HG03060 (cell line): ENCODE measurements around the gene QRFP.

Experiments used
- ATAC-seq: cut with Tn5 transposase; IDR thresholded peaks from one replicate; pipeline ENCODE4 v1.9.1; 2021; ENCODE audit warnings: low read depth, moderate number of reproducible peaks; ENCODE audit not compliant: unreplicated experiment

The QRFP gene

DNA sequence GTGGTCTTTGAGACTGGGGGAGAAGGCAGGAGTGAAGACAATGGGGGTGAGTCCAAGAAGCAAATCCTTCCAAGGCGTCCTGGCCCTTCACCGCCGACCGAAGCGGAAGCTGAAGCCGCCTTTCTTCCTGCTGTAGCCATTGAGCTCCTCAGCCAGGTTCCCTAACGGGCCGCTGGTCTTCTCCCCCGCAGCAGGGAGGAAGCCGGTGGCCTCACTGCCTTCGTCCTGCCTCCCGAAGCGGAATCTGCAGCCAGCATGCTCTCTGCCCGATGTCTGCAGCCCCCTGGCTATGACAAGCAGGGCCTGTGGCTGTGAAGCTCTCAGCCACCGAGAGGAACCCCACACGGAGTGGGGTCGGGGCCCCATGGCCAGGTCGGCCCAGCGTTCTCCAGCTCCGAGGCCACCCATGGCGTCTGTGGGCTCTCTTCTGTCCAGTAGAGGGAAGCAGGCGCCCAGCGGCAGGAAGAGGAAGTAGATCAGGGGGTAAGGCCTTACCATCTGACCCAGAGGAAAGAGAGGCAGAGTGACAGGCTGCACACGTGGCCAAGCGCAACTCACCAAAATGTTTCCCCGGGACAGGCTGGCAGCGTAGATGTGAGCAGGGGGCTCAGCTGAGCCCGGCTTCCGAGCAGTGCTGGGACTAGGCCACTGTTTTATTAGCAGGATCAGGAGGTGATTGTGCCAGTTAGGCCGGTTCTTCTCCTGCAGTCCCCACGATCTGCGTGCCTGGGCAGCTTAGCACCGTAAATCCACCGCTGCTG lies 3.1 kb downstream of the QRFP start:
- ATAC-seq: no peak

DNA sequence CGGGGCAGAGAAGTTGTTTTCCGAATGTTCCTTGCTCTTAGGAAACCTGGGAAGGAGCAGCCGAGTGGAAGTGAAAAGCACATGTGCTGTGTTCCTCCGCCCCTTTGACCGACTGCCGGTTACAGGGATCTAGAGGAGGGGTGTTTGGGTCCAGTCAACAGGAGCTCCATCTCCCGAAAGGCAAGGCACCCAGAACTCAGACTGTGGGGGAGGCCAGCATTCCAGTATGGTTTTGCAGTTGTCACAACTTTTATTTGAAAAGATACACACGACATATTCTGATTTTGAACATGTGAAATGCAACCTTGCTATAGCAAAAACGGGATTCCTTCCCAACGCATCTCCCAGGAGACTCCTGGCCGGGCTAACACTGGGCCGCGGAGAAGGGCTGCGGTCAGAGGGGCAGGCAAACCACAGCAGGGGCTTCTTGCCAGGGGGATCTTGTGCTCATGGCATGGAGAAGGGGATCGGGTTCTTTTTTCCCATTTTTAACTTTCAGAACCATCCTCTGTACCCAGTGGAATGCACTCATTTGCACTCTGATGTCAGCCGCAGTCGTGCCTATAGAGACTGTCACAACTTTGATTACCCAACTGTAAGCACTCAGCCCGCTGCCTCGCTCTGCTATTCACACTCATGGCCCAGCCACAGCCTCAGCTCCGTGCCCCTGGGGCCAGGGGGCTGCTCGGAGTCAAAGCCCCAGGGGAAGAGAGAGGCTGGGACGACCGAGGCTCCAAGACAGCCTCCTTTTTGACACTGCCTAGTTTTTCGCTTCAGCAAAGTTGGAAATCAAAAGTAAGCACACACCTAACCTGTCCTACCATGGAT lies 3.9 kb downstream of the QRFP start:
- no peak for ATAC-seq

DNA sequence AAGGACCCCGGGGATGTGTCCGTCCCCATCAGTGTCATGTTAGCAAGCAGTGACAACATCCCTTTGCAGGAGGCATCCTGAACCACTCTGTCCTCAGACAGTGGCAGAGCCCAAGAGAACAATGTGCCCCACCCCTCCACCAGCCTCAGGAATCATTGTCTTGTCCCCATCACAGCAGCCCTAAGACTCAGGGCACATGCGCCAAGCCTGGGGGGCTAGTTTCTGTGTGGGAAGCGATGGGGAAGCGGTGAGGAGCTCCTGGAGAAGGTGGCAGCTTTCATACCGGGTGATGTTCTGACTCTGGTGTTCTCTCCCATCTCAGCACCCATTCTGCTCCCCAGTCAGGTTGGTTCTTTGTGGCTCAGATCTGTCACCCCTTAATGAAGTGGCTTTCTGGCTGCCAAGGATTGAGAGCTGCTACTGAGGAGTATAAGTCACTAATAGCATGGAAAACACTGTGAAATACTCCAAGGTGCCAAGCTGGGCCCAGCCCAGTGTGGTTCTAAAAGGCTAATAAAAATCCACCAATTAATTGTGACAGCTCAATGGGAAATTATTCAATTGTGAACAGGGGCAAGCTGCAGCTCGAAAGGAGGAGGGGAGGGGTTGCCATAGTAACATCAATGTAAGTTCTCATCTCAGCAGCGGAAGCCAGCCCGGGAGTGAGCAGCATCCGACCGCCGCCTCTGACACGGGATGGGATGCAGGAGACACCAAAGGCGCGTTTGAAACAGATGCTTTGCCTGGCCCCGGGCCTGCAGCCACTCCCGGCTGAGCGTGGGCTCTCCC lies 4.7 kb downstream of the QRFP start:
- no peak for ATAC-seq

DNA sequence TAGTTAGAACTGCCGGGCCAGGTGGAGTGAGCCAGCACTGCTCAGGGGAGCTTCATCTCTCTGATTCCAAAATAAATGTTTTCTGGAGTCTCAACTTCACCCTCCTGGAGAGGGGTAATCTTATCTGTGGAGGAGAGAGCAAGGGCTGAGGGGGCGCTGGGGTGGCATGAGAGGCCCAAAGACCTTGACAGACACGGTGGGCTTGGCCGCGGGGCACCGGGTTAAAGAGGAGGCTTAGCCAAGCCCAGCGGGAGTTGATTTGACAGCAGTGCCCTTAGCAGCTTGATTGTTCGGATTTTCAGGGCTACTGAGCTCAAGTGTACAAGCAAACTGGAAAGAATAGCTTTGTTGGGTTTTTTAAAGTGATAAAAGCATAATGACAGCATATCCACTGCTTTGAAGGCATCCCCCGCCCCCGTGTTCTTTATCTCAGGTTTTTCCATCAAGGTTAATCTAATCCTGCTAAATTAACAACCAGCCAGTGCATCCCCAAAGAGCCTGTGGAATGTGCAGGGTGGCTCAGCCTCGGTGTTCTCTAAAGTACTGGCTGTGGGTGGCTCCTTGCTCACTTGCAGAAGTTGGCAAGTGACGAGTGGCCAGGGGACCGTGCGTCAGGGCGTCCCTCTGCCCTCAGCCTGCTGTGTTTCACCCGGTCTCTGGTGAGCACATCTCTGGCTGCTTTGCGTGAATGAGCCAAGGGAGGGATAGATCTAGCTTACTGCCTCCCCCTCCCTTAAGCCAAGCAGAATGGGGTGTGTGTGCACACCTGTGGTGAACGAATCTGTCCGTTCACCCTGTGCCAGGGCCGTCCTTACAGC lies 5.5 kb downstream of the QRFP start:
- no peak for ATAC-seq

DNA sequence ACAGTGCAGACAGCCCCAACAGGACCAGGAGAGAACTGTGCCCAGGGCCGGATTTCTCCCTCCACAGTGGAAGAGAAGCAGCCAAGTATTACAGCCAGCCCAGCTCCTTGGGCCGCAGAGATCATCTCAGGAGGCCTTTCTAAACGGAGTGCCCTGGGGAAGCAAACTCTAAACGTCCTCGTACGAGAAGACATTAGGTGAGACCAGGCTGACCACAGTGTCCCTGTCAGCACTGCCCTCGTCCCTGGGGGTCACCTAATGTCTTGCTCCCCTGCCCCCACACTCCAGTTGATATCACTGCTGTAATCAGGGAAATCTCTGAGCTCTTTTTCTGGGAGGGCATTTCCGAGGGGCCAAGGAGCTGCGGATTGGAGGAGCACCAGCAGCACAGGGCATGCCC lies 6.5 kb downstream of the QRFP start:
- no peak for ATAC-seq

DNA sequence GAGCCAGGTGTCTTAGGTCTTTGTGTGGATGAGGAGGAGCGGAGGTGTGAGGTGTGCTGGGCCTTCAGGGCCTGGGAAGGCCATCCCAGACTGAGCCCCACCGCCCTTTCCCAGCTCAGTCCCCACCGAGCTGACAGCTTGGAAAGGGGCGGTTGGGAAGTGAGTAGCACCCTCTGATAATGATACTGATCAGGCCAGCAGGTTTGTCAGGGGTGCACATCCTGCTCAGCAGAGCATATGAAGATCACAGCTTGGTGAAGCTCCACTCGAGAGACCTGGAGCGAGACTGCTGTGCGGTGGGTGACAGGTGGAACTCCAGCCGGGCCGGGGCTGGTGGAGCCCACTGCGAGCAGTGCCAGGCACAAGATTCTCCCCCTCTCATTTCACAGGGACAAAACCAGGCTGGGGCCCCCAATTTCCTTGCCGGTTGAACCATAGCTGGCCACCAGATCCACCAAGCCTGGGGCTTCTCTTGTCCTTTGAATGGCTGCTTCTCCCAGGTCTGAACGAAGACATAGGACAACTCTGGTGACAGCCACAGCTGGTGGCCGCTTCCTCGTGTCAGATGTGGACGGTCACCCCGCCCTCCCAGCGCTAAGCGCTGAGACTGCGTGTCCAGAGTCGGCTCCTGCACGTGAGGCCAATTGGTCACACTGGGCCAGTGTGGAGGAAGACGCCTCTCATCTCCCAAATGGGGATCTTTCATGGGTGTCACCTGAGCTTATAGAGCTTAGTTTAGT lies 8.3 kb downstream of the QRFP start:
- ATAC-seq: no peak

DNA sequence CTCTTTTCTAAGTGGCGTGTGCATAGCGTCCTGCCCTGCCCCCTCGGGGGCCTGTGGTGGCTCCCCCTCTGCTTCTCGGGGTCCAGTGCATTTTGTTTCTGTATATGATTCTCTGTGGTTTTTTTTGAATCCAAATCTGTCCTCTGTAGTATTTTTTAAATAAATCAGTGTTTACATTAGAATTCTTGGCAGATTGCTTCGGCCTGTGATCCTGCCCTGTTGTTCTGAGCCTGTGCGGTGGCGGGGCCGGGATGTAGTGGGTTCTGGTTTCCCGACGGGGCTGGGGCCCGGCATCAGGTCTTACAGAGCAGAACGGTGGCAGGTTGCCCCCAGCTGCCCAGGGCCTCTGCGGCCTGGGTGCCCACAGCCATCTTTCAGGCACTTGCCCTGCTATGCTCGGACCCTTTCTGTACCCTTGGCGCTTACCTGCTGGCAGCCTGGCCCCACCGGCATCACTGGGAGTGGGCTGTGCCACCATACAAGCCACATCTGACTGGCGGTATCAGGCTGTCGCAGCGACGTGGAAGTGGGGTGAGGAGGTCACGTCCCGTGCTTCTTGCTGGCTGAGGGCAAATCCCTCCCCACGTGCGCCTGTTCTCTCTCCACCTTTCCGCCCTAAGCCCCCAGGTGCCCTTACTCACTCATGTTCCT lies 9.0 kb downstream of the QRFP start:
- ATAC-seq: no peak

DNA sequence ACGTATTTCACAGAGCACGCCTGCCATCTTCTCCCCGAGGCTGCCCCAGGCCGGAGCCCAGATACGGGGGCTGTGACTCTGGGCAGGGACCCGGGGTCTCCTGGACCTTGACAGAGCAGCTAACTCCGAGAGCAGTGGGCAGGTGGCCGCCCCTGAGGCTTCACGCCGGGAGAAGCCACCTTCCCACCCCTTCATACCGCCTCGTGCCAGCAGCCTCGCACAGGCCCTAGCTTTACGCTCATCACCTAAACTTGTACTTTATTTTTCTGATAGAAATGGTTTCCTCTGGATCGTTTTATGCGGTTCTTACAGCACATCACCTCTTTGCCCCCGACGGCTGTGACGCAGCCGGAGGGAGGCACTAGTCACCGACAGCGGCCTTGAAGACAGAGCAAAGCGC lies 9.6 kb downstream of the QRFP start:
- no peak for ATAC-seq

DNA sequence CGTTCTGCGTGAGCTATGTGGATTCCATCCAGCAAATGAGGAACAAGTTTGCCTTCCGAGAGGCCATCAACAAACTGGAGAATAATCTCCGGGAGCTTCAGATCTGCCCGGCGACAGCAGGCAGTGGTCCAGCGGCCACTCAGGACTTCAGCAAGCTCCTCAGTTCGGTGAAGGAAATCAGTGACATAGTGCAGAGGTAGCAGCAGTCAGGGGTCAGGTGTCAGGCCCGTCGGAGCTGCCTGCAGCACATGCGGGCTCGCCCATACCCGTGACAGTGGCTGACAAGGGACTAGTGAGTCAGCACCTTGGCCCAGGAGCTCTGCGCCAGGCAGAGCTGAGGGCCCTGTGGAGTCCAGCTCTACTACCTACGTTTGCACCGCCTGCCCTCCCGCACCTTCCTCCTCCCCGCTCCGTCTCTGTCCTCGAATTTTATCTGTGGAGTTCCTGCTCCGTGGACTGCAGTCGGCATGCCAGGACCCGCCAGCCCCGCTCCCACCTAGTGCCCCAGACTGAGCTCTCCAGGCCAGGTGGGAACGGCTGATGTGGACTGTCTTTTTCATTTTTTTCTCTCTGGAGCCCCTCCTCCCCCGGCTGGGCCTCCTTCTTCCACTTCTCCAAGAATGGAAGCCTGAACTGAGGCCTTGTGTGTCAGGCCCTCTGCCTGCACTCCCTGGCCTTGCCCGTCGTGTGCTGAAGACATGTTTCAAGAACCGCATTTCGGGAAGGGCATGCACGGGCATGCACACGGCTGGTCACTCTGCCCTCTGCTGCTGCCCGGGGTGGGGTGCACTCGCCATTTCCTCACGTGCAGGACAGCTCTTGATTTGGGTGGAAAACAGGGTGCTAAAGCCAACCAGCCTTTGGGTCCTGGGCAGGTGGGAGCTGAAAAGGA lies 10.9 kb downstream of the QRFP start:
- no peak for ATAC-seq

DNA sequence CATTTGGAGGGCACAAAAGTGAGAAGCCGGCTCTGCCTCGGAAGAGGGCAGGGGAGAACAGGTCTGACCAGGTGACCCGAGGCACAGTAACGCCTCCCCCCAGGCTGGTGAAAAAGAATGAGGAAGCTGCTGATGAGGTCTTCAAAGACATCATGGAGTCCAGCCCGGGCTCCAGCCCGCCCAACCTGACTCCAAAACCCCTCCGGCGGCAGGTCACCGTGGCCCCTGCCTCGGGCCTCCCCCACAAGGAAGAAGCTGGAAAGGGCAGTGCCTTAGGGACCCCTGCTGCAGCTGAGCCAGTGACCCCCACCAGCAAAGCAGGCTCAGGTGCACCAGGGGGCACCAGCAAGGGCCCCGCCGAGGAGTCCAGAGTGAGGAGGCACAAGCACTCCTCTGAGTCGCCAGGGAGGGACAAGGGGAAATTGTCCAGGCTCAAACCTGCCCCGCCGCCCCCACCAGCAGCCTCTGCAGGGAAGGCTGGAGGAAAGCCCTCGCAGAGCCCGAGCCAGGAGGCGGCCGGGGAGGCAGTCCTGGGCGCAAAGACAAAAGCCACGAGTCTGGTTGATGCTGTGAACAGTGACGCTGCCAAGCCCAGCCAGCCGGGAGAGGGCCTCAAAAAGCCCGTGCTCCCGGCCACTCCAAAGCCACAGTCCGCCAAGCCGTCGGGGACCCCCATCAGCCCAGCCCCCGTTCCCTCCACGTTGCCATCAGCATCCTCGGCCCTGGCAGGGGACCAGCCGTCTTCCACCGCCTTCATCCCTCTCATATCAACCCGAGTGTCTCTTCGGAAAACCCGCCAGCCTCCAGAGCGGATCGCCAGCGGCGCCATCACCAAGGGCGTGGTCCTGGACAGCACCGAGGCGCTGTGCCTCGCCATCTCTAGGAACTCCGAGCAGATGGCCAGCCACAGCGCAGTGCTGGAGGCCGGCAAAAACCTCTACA lies 11.8 kb downstream of the QRFP start:
- ATAC-seq: no peak

DNA sequence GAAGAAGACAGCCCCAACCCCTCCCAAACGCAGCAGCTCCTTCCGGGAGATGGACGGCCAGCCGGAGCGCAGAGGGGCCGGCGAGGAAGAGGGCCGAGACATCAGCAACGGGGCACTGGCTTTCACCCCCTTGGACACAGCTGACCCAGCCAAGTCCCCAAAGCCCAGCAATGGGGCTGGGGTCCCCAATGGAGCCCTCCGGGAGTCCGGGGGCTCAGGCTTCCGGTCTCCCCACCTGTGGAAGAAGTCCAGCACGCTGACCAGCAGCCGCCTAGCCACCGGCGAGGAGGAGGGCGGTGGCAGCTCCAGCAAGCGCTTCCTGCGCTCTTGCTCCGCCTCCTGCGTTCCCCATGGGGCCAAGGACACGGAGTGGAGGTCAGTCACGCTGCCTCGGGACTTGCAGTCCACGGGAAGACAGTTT lies 12.5 kb downstream of the QRFP start:
- ATAC-seq: no peak

DNA sequence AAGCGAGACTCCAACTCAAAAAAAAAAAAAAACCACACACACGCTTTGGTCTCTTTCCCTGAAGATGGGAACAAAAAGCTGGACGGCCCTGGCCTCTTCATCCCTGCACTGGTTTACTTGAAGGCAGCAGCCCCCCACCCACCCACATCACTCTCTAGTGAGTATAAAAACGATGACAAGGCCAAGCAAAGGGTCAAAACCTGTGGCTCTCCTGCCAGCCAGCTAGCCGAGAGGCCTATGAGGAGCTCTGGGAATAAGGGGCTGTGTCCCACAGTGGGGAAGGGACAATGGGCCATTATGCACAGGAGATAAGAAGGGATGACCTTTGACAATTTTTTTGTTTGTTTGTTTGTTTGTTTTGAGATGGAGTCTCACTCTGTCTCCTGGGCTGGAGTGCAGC lies 13.1 kb downstream of the QRFP start:
- no peak for ATAC-seq

DNA sequence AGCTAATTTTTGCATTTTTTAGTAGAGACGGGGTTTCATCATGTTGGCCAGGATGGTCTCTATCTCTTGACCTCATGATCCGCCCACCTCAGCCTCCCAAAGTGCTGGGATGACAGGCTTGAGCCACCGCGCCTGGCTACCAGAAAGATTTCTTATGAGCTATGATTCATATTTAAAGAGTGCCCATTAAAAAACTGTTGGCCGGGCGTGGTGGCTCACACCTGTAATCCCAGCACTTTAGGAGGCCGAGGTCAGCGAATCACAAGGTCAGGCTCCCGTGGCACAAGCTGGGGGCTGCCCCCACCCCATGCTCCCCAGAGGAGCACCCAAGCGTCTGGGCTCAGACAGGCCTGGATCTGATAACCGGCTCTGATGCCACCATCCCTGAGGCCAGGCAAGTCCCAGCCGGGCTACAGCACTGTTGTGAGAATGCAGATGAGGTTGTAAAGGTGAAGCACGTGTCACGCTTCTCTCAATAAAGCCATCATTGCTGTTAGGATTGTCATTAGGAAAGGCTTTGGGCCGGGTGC lies 13.9 kb downstream of the QRFP start:
- ATAC-seq: no peak

DNA sequence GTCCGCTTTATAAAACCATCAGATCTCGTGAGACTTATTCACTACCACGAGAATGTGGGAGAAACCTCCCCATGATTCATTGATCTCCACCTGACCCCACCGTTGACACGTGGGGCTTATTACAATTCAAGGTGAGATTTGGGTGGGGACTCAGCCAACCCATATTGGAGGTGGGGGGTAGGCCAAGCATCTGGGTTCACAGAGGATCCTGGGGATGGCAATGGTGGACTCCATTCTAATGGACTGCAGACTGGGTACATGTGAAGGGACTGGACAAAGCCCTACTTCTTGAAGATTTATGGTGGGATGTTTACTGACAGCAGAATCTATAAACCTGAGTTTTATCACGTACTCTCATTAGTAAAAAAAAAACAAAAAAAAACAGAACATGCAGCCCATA lies 15.1 kb downstream of the QRFP start:
- ATAC-seq: no peak

DNA sequence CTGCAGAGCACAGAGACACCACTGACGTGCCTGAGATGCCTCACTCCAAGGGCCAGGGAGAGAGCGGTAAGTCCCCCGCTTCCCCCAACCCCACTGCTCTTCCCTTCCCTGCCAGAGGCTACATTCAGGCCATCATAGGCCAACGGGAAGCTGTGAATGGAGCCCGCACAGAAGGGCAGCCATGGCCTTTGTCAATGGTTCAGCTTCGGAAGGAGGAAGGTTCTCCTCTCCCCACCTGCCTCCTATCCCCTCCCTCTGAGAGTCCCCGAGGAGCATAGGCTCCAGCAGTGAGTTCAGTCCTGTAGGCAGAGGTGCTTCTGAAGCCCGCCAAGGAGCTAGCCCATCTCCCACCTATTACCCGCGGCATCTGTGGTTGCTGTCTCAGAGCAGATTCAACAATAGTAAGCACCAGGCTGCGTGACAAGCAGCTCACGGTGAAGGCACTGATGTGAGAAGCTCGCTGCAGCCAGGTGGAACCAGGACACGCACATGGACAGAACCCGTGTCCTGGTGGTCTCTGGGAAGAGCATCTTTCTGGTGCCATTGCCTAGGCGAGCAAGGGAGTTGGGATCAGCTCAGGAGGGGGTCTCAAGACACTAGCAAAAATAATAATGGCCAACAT lies 15.9 kb downstream of the QRFP start:
- ATAC-seq: no peak

DNA sequence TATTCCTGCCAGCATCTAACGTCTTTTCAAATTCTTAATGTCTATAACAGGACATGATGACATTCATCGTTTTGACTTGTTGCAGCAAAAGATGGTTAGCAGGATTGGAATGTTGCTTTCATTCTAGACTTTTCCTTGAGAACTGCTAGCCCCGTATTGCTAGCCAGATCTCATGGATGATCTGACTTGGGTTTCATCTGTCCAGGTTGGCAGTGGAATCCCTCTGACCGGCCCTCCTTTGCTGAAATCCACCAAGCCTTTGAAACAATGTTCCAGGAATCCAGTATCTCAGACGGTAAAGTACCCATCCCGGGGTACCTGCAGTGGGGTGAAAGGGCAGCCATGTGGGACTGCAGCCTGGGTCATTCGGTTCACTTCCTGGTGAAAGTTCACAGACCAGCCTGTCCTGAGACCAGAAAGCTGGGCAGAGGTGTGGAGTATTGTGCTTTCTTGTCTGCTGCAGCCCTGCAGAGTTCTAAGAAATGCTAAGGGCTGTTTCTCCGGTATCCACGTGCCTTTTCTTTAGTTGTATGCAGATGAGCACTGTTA lies 16.7 kb downstream of the QRFP start:
- no peak for ATAC-seq
